GM19438 (cell line): Measurements from ENCODE around the gene RAPGEF4.

ENCODE experiments used
- ATAC-seq: cut with Tn5 transposase; IDR thresholded peaks from one replicate; pipeline ENCODE4 v1.9.1; 2021; ENCODE audit warnings: low read depth; ENCODE audit not compliant: unreplicated experiment

RAPGEF4 gene

GRCh38 chr2:172821370-172822338 lies 86.0 kb downstream of the RAPGEF4 start:
- no peak for ATAC-seq

DNA sequence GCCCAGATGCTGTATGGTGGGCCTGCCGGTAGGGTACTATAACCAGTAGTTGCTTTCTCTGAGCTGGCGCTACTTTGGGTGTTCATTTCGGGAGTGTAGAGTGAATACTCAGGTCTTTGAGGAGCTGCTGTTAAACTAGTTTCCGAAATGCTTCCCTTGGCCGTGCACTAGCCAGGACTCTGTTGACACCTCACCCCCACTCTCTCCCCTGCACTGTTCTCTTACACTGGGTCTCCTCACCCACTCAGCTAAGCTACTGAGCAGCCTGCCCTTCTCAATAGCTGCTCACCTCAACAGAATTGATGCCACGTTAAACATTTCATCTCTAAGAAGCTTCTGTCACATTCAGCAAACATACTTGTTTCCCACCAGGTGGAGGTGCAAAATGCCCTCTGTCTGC lies 86.9 kb downstream of the RAPGEF4 start:
- ATAC-seq = no peak

DNA sequence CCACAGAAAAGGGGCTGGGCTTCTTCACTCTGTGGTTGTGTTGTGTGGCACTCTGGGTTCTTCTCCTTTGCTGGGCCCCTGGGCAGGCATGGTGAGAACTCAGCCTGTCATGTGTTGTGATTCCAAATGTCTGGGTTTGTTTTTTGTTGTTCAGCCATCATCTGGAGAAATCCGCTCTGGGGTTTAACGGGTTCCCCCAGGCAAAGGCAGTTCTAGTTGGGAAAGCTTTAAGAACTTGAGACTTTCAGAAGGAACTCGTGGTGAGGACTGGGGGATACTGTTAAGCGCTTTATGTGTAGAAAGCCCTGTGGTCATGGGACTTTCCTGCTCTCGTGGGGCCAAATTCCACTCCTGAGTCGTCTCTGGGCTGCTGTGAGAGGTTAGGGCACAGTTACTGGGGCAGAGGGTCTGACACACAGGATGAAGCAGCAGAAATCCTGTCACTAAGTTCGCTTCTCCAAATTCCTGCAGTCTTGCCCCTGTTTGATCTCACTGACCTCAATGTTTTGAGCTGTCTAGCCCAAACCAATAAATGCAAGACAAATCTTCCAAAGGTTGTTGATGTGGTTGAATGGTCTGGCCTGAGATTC lies 87.7 kb downstream of the RAPGEF4 start:
- ATAC-seq = no peak

GRCh38 chr2:172826522-172826921 lies 90.9 kb downstream of the RAPGEF4 start:
- ATAC-seq = no peak

DNA sequence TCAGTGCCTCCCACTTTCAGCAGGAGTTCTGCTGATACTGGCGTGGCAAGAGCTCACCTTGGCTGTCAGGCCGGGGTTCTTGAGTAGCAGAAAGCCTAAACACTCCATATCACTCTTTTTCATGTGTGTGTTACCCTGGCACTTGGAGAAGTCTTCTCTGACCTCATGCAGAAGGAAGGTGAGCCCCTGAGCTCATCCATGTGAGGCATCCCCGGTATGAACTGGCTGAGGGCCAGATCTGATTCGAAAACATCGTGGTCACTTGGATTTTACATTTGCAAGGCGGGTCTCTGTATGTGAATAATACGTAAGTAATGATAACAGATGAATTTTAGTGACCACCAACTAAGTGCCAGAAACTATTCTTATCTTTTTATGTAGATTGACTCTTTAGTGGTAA lies 93.6 kb downstream of the RAPGEF4 start:
- ATAC-seq = no peak

DNA sequence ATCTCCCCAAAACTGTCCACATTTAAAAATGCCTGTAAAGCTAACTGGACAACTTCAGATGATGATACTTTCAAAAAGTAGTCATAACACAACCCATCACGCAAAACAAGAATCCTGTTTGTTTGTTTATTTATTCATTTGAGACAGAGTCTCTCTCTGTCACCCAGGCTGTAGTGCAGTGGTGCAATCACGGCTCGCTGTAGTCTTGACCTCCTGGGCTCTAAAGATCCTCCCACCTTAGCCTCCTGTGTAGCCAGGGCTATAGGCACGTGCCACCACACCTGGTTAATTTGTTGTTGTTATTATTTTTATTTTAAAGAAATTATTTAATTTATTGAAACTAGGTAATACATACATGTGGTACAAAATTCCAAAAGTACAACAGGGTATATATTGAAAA lies 94.8 kb downstream of the RAPGEF4 start:
- ATAC-seq = no peak

- ATAC-seq = no peak
Observed at GRCh38 chr2:172833898-172834297, 98.3 kb downstream of the RAPGEF4 start.

- ATAC-seq = no peak
Observed at GRCh38 chr2:172834881-172835280, 99.2 kb downstream of the RAPGEF4 start.

DNA sequence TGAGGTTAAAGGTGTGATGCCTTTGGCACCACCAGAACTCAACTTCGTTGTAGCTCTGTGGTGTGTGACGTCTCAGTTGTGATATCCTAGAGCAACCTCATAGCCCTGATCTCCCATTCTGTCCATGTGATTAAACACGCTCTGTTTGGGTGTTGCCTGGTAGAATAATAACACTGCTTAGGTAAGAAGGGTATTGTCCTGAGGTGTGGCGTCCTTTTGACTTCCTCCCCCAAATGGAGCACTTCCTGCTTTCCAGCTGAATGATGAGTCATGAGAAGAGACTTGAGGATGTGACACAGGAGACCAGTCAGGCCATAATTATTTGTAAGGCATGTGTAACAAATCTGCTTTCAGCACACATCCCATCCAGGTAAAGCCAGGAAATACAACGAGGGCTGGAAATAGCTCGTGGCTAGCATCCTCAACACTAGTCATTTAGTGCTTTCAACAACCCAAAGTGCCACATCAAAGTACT lies 100.7 kb downstream of the RAPGEF4 start:
- no peak for ATAC-seq

DNA sequence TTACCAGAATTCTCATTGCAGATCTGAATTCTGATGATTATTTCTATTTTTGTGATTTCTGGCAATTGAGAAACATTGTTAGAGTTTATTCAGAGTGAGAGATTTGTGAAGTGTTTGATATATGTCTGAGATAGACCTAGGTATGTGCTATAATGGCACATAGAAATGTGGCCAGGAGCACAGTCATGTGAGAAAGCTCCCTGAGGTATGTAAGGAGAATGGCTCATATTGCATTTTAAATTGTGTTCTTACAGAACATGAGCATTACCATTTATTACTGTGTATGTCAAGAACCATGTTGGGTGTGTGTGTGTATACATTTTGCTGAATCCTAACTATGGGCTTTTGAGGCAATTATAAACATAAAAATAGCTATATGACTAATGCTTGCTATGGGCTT lies 101.2 kb downstream of the RAPGEF4 start:
- no peak for ATAC-seq

- ATAC-seq = no peak
Observed at GRCh38 chr2:172839446-172839845, 103.8 kb downstream of the RAPGEF4 start.

DNA sequence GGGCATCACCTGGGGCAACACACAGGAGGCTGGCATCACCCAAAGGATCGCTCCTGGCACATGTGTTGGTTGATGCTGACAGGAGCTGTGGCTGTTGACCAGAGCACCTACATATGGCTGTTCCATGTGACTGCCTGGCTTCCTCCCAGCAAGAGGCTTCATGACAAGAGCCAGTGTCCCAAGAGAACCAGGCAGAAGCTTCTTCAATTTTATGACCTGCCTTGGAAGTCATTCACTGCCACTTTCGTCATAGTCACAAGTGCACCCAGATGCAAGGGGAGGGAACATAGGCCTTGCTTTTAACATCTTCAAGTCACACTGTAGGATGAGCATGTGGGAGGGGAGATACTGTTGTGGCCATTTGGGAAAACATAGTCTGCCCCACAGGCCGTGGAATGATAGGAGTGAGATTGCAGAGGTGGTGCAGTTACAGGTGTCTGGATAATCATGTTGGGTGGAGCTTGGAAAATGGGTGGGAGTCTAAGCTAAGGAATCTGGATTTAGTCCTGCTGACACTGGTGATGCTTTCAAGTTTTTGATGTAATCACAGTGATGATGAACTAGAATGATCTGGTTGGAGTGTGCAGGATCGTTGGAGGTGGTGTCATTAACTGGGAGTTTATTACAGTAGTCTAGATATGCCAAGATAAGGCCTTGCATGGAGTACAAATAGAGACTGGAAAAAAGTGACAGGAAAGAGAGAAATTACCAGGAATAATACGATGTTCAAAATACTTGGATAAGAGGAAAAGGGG lies 107.0 kb downstream of the RAPGEF4 start:
- no peak for ATAC-seq

DNA sequence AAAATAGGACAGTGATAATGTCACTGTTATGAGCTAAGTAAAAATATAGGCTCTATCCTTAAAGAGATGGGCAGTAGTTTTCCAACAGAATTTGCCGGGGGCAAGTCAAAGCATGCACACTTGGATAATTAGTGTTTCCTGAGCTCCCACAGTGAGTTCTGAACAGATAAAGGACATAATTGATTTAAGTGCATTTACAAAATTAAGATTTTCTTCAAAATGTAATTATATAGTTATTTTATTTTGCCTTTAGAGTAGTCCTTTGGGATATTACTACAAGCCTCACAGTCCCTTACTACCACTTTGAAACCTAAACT lies 107.6 kb downstream of the RAPGEF4 start:
- ATAC-seq = no peak

DNA sequence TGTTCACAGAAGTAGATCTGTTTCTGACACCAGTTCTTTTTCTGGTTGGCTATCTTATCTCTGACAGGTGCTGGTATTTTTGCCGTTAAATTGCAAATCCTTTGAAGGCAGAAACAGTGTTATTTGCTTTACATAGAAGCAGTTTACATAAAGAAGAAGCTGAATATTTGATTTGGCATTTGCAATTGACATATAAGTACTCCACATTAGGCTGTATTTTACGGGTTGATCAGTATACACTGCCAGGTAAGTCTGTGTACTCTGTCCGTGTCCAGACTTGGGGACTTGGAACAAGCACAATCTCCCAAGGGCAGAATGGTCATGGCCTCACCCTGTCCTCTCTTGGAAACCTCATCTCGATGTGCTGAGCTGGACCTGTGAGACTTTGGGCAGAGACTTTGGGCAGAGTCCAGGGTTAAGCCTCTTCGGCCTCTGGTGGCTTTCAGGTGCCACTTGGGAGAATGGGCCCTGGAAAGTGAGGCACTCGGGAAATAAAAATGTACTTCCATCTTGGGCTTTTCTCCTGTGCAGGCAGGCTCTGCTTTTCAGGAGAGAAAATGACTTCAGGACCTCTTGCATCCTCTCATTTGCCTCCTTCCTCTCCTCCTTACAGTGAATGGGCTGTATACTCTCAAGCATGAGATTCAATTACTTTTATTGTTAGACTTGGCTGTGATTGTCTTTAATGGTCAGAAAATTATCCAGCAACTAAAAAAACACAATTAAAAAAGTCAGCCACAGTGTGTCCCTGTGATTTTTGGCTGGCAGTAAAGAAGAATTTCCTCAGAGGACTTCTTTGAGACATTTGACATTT lies 108.5 kb downstream of the RAPGEF4 start:
- ATAC-seq = no peak

DNA sequence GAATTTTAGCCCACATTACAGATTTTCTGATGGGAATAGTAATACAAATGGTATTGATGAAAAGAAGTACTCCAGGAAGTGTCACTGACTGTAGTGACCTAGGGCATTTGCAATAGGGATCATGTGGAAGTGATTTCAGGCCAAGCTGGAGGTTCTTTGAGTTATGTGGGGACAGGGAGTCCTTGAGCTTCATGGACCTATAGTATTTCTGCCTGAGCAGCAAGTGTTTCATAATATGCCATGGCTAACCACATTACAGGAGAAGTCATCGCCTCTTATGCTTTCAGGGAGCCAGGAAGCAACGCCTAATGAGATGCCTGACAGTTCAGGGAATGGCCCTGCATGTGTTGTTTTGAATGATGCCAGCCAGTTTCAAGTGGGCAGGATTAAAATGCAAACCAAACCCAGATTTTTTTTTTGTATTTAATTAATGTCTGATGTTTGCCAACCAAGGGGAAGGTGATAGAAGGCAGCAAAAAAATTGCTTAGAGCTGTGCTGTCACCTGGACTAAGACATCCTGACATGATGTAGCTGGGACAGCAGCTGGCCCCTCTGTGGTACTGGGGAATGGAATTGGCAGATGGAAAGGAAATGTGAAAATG lies 109.5 kb downstream of the RAPGEF4 start:
- no peak for ATAC-seq

DNA sequence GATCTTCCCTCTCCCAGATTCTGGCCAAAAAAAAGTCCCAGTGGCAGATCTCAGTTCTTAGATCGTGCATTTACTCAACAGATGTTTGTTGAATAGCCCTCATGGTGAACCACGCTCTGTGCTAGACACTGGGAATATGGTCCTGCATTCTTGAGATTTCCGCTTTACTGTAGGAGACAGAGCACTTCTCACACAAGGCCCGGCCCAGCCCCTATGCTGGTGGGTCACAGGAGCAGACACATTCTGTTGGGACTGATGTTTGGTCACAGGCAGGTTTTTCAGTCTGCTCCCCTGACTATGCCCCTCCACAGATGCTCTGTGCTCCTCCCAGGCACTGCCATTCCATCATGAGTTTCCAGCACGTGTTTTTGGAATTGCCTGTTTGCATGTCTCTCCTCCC lies 110.9 kb downstream of the RAPGEF4 start:
- ATAC-seq = no peak

GRCh38 chr2:172847188-172847587 lies 111.5 kb downstream of the RAPGEF4 start:
- ATAC-seq = no peak

DNA sequence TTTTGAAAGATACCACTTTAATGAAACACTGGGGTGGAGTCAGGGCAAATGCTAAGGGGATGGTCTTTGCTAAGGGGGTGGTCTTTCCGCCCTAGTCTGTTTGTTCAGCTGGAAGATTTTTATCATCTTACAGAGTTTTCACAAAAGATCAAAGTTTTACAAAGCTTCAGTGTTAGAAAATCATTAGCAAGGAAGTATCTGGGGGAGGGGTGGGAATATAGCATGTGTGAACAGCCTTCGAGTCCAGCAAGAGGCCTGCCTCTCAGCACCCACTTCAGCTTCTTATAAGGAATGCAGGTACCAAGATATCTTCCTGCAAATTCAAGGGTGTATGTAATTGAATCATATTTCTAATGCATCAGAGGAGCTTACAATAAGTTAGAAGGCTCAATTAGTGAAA lies 112.9 kb downstream of the RAPGEF4 start:
- ATAC-seq = no peak

DNA sequence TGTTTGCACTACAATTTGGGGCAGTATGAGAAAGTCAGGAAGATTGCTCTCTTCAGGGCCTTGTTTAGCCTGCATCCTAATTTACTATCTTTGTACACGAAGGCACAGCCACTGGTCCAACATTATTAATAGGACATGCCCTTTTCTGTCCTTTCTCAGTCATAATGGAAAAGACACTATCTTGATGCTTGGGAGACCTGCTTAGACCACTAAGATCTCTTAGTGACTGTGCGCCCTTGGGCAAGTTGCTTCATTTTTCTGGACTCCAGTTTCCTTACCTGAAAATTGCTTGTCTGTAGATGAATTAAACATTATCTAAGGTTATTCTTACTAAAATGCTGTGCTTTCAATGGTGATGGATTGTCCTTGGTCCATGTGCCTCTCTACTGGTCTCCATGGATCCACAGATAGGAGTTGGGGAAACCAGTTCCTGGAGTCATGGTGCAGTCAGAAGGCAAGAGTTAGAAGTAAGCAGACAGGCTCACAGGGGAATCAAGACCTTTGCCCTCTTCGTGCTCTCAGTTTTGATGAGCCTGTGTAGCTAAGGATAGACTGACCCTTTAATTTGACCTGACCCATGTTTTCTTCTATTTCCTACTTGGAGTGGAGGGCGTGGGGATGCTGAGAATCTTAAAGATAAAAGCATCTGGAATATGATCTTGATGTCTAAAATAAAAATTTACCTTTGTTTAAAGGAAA lies 114.0 kb downstream of the RAPGEF4 start:
- no peak for ATAC-seq

- no peak for ATAC-seq
Observed at GRCh38 chr2:172855588-172855987, 119.9 kb downstream of the RAPGEF4 start.
